Testis (tissue), 3 donors: ENCODE measurements around the gene FCAMR. TPM values are rescaled to one million over a fixed set of nuclear protein-coding genes. Genes with fewer than 3 reads are reported as not detected.

Source experiments
- DNase-seq: peaks from one replicate; pipeline ENCODE4 v3.0.0-alpha.2; 2019
- H3K27ac ChIP-seq, 2 donors: fragments of 200-600 bp; sonication (generic); one replicate each; pipeline ENCODE4 v1.5.1; 2019
- H3K27me3 ChIP-seq: fragments of 200-600 bp; sonication (generic); one replicate; pipeline ENCODE4 v1.5.1; 2019
- H3K36me3 ChIP-seq: fragments of 200-600 bp; sonication (generic); one replicate; pipeline ENCODE4 v1.5.1; 2017; ENCODE audit warnings: low read depth; ENCODE audit errors: missing control alignments
- H3K4me1 ChIP-seq: fragments of 200-600 bp; sonication (generic); one replicate; pipeline ENCODE4 v1.5.1; 2019
- H3K4me3 ChIP-seq, 2 donors: fragments of 200-600 bp; sonication (generic); one replicate each; pipeline ENCODE4 v1.5.1; 2017 to 2019
- H3K9me3 ChIP-seq: fragments of 200-600 bp; sonication (generic); one replicate; pipeline ENCODE4 v1.5.1; 2017
- POLR2A ChIP-seq: fragments of 450-650 bp; IDR thresholded peaks from one replicate; pipeline ENCODE4 v1.6.1; 2017; ENCODE audit warnings: antibody characterized with exemption, mild to moderate bottlenecking, moderate library complexity
- WGBS, 2 donors: methylation state at CpG; one replicate each; pipeline ENCODE4 v1.1.5; 2018; 5-methylcytosine and 5-hydroxymethylcytosine counted together
- intact Hi-C: fragments of 100-400 bp; cut with DNase I; formaldehyde crosslinking; loops from one replicate; pipeline ENCODE4 v1.15.1; 2023; ENCODE audit warnings: low total_unique reads
- polyA plus RNA-seq: library from polyadenylated mRNA; stranded (reverse); fragments of 350-450 nt; fragmentation: Illumina TruSeq; extraction: RNeasy Lipid Tissue Mini Kit (QIAGEN cat#74804); gene quantifications from one replicate; pipeline ENCODE4 v1.2.3, GENCODE V29; 2014; ENCODE audit warnings: low read depth, low replicate concordance; ENCODE audit not compliant: insufficient read depth
- total RNA-seq, 2 donors: library from RNA; depleted of rRNA; stranded (reverse); fragments of >200 nt; gene quantifications; one replicate each; pipeline ENCODE4 v1.2.3, GENCODE V29; 2016
- TF ChIP-seq, protein P1 (sequence below), 3 experiments: fragments of 450-650 bp in 2 of 3; fragments of 200-600 bp in 1 of 3; sonication (generic) in 1 of 3; IDR thresholded peaks; one replicate each; pipeline ENCODE4 v1.5.1; 2016 to 2019; ENCODE audit warnings: antibody characterized with exemption in 3 of 3, mild to moderate bottlenecking in 2 of 3, moderate library complexity in 1 of 3

FCAMR gene
- total and polyA plus RNA-seq, 3 donors from 2014 or later, result 0.31 to 0.41 TPM; not detected in 1

DNA sequence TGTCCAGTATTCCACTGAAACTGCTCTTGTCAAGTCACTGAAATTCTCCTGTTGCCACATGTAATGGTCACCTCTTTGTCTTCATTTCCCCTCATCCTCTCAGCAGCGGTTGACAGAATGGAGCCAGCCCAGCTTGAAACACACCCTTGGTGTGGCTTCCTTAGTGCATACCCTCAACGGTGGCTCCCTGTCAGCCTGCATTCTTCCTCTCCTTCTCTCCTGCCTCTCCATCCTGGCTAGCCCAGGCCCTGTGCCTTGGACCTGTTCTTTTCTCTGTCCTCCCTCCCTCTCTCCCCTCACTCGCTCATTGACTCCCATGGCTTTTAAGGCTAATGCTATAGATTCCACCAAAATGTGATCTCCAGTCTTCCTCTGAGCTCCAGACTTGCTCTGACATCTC, 52.2 kb downstream of the FCAMR start:
- intact Hi-C loops, result loop anchor here (10.0 kb wide), 1 partner anchor 283 kb away; the partner anchor contains the start of gene DYRK3
- TF ChIP-seq, protein P1, sequence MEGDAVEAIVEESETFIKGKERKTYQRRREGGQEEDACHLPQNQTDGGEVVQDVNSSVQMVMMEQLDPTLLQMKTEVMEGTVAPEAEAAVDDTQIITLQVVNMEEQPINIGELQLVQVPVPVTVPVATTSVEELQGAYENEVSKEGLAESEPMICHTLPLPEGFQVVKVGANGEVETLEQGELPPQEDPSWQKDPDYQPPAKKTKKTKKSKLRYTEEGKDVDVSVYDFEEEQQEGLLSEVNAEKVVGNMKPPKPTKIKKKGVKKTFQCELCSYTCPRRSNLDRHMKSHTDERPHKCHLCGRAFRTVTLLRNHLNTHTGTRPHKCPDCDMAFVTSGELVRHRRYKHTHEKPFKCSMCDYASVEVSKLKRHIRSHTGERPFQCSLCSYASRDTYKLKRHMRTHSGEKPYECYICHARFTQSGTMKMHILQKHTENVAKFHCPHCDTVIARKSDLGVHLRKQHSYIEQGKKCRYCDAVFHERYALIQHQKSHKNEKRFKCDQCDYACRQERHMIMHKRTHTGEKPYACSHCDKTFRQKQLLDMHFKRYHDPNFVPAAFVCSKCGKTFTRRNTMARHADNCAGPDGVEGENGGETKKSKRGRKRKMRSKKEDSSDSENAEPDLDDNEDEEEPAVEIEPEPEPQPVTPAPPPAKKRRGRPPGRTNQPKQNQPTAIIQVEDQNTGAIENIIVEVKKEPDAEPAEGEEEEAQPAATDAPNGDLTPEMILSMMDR (IDR thresholded peaks at IDR 0.05), result no peak
- TF ChIP-seq POLR2A, result no peak
- Histone ChIP-seq H3K4me3 (no peak overlapping the region), H3K27me3 (no peaks in the 10 kb centered on the region), H3K4me1 (no peaks in the 10 kb centered on the region), H3K27ac (no peak overlapping the region), H3K9me3 (no peaks in the 10 kb centered on the region), H3K36me3 (no peaks in the 10 kb centered on the region)
- 84 to 92% methylated on average over 3 of the region's 3 CpGs for WGBS, 2 donors
- DNase-seq, result no peak

DNA sequence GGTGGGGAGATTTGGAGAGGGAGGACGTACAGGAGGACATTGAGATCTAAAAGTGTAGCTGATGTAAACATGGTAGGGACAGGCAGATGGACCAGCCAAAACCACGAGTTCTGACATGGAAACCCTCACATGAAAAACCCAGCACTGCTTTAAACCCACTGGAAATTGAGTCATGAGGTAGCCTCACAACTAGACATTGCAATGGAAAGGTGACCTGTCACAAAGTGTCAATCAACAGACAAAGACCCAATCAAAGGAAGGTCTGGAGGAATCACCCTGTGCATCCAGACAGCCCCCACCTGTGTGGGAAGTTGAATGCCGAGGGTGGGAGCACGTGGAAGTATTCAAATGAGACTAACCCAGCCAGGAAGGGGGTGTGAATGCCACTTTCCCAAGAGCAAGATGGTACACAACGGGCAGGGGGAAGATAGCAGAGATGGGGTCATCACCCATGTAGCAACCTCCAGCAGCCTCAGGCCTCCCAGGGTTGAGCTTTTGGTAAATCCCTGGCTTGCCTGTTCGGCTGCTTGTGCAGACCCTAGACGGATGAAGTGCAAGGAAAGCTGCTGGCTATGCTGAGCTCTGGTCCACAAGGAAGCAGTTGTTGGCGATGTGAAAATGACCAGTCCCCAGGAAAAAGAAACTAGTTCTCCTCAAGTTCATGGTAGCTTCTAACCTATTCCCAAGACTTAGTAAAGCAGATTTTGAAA, 54.1 kb downstream of the FCAMR start:
- DNase-seq, result no peak
- H3K27me3 ChIP-seq, result no peaks in the 10 kb centered on the region
- intact Hi-C loops, result loop anchor here (10.0 kb wide), 1 partner anchor 281 kb away; the partner anchor contains the start of gene DYRK3
- H3K4me1 ChIP-seq, result no peaks in the 10 kb centered on the region
- 74 to 84% methylated on average over 8 of the region's 8 CpGs for WGBS, 2 donors
- H3K36me3 ChIP-seq, result no peaks in the 10 kb centered on the region
- no peaks in the 10 kb centered on the region for H3K9me3 ChIP-seq
- H3K4me3 ChIP-seq, result no peak overlapping the region
- TF ChIP-seq POLR2A, result no peak
- TF ChIP-seq, protein P1 (IDR thresholded peaks at IDR 0.05), result no peak
- H3K27ac ChIP-seq, result no peak overlapping the region

DNA sequence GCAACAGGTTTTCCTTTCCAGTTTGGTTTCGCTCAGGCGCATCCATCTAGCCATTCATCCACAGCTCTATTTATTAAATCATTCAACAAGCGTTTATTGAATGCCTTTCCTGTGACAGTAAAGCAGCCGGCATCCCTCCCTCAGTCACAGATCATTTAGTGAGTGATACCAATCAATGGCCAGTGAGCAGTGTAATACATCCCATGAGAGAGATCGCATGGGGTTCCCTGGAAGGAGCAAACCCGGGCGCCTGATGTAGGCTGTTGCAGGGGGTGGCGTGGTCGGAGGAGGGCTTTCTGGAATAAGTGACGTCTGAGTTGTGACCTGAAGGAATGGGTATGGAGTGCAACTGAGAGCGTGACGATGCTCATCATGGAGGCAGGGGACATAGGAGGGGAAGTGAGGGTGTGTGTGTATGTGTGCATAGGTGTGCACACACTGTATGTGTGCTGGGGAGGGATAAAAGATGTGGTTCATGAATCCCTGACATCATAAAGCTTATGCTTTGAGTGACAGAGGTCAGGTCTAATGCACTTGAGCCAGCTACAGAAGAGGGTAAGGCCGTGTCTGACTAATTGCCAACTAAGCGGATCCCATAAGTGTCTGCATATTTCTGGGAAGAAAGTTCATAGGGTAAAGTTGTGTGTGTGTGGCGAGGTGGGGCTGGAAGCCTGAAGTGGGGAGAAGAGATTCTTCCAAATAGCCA, 55.1 kb downstream of the FCAMR start:
- H3K27ac ChIP-seq, result no peak overlapping the region
- H3K9me3 ChIP-seq, result no peaks in the 10 kb centered on the region
- no peak for DNase-seq
- 90% methylated on average over 15 of the region's 15 CpGs for WGBS, 2 donors
- no peaks in the 10 kb centered on the region for H3K27me3 ChIP-seq
- no peaks in the 10 kb centered on the region for H3K4me1 ChIP-seq
- intact Hi-C loops, result loop anchor here (10.0 kb wide), 1 partner anchor 280 kb away; the partner anchor contains the start of gene DYRK3
- H3K4me3 ChIP-seq, result no peak overlapping the region
- TF ChIP-seq, protein P1 (IDR thresholded peaks at IDR 0.05), result no peak
- no peak for TF ChIP-seq POLR2A
- no peaks in the 10 kb centered on the region for H3K36me3 ChIP-seq

DNA sequence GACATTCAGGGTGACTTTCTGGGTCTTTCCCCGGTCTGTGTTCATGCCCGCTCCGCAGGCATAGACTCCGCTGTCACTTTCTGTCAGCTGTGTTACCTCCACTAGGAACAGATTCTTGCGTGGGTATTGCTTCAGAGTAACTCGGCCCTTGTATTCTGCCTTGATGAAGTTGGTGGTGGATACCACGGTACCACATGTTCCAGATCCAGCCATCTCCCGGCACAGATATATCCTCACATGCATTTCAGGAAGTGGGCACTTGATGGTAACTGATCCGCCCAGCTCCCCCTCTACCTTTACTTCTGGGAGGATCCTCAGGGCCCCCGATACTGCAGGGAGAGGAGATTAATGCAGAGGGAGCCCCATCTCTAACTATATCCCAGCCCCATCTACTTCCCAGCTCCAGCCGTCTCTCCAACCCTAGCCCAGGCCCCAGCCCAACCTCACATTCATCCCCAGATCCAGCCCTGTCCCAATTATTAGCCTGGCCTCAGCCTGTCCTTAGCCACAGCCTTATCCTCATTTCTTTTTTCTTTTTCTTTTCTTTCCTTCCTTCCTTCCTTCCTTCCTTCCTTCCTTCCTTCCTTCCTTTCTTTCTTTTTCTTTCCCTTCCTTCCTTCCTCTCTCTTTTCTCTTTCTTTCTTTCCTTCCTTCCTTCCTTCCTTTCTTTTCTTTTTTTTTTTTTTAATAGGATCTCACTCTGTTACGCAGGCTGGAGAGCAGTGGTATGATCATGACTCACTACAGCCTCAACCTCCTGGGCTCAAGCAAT, 56.3 kb downstream of the FCAMR start:
- intact Hi-C loops, result loop anchor here (5.0 to 10.0 kb wide), 2 partner anchors 177 to 279 kb away; partner anchors contain the start of gene DYRK3
- Histone ChIP-seq H3K4me1 (no peaks in the 10 kb centered on the region), H3K4me3 (no peak overlapping the region), H3K27ac (no peak overlapping the region), H3K9me3 (no peaks in the 10 kb centered on the region), H3K36me3 (no peaks in the 10 kb centered on the region), H3K27me3 (no peaks in the 10 kb centered on the region)
- WGBS, 2 donors, result 82 to 86% methylated on average over 12 of the region's 12 CpGs
- DNase-seq, result no peak
- no peak for TF ChIP-seq POLR2A
- TF ChIP-seq, protein P1 (IDR thresholded peaks at IDR 0.05), result no peak
